Stimulated activated CD8-positive, alpha-beta memory T cell treated with anti-CD3 and anti-CD28 coated beads, Interleukin-15, amount 100 ng/mL, for 1 hour (primary cell): ENCODE data around the gene RPS6KA1.
"Not testable (repeated sequence)": the region's sequence is repeated elsewhere in the genome, so short reads cannot be mapped to it uniquely, and the experiment has no call there.

Experiments used
- DNase-seq: peaks from one replicate; pipeline ENCODE4 v3.0.0-alpha.2; 2020; ENCODE audit warnings: low read depth

RPS6KA1 gene

GRCh38 chr1:26555550-26555981, 26.0 kb downstream of the RPS6KA1 start:
- no peak for DNase-seq

- no peak for DNase-seq
These were observed 26.6 kb downstream of the RPS6KA1 start for GRCh38 chr1:26556111-26556510.

GRCh38 chr1:26557008-26557407, 27.4 kb downstream of the RPS6KA1 start:
- DNase-seq = no peak

- no peak for DNase-seq
These were observed 29.1 kb downstream of the RPS6KA1 start for GRCh38 chr1:26558685-26559048.

GRCh38 chr1:26560403-26560780, 30.8 kb downstream of the RPS6KA1 start:
- no peak for DNase-seq

GRCh38 chr1:26570287-26570686, 40.7 kb downstream of the RPS6KA1 start:
- DNase-seq = no peak

GRCh38 chr1:26571381-26571780, 41.8 kb downstream of the RPS6KA1 start:
- no peak for DNase-seq

- no peak for DNase-seq
These were observed 44.5 kb downstream of the RPS6KA1 start for GRCh38 chr1:26574018-26574417.

GRCh38 chr1:26574719-26575251, 45.2 kb downstream of the RPS6KA1 start:
- no peak for DNase-seq

GRCh38 chr1:26575348-26575747, 45.8 kb downstream of the RPS6KA1 start:
- DNase-seq = no peak

GRCh38 chr1:26578167-26578566, 48.6 kb downstream of the RPS6KA1 start:
- no peak for DNase-seq

GRCh38 chr1:26579681-26580111, 50.1 kb downstream of the RPS6KA1 start:
- no peak for DNase-seq

GRCh38 chr1:26580116-26580515, 50.6 kb downstream of the RPS6KA1 start:
- no peak for DNase-seq

- no peak for DNase-seq
These were observed 51.7 kb downstream of the RPS6KA1 start for GRCh38 chr1:26581287-26581651.

- no peak for DNase-seq
These were observed 52.7 kb downstream of the RPS6KA1 start for GRCh38 chr1:26582053-26582835.

- DNase-seq = no peak
These were observed 53.4 kb downstream of the RPS6KA1 start for GRCh38 chr1:26582836-26583460.

GRCh38 chr1:26583646-26584485, 54.3 kb downstream of the RPS6KA1 start:
- DNase-seq = no peak

GRCh38 chr1:26584588-26584987, 55.0 kb downstream of the RPS6KA1 start:
- not testable (repeated sequence) for DNase-seq

GRCh38 chr1:26585471-26585870, 55.9 kb downstream of the RPS6KA1 start:
- no peak for DNase-seq

- no peak for DNase-seq
These were observed 63.8 kb downstream of the RPS6KA1 start for GRCh38 chr1:26593385-26593784.

GRCh38 chr1:26594593-26594992, 65.0 kb downstream of the RPS6KA1 start:
- DNase-seq = not testable (repeated sequence)

- DNase-seq = no peak
These were observed 68.1 kb downstream of the RPS6KA1 start for GRCh38 chr1:26597629-26598039.

GRCh38 chr1:26598890-26599289, 69.3 kb downstream of the RPS6KA1 start:
- DNase-seq = no peak
